ENCODE data around the gene NAT16.

- TF ChIP-seq EZH2 (IDR thresholded peaks at IDR 0.05; ENCODE audit: borderline replicate concordance, insufficient read depth, low read length, poor library complexity, severe bottlenecking), result no peak
- TF ChIP-seq EP300 (conservative IDR thresholded peaks at IDR 0.05; ENCODE audit: poor library complexity, severe bottlenecking), result no peak
- TF ChIP-seq, protein P1, sequence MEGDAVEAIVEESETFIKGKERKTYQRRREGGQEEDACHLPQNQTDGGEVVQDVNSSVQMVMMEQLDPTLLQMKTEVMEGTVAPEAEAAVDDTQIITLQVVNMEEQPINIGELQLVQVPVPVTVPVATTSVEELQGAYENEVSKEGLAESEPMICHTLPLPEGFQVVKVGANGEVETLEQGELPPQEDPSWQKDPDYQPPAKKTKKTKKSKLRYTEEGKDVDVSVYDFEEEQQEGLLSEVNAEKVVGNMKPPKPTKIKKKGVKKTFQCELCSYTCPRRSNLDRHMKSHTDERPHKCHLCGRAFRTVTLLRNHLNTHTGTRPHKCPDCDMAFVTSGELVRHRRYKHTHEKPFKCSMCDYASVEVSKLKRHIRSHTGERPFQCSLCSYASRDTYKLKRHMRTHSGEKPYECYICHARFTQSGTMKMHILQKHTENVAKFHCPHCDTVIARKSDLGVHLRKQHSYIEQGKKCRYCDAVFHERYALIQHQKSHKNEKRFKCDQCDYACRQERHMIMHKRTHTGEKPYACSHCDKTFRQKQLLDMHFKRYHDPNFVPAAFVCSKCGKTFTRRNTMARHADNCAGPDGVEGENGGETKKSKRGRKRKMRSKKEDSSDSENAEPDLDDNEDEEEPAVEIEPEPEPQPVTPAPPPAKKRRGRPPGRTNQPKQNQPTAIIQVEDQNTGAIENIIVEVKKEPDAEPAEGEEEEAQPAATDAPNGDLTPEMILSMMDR (IDR thresholded peaks at IDR 0.05; ENCODE audit: poor library complexity, severe bottlenecking), result no peak
- no peak for TF ChIP-seq REST (IDR thresholded peaks at IDR 0.05; ENCODE audit: borderline replicate concordance)
- no peak for TF ChIP-seq TAF1 (IDR thresholded peaks at IDR 0.05; ENCODE audit: low read depth)
Measured at GRCh38 chr7:101177644-101178043, 2.4 kb downstream of the NAT16 start.
